HepG2 (cell line): ENCODE data around the gene P2RX7. TPM values are rescaled to one million over a fixed set of nuclear protein-coding genes. Genes with fewer than 3 reads are reported as not detected.

Experiments
- ARHGAP35 ChIP-seq: sonication (generic); formaldehyde crosslinking; IDR thresholded peaks from 2 replicates; pipeline ENCODE4 v1.9.0; 2022; ENCODE audit warnings: mild to moderate bottlenecking, inconsistent platforms, moderate library complexity, missing genetic modification reagents, borderline replicate concordance
- ELF3 ChIP-seq: IDR thresholded peaks from 2 replicates; pipeline ENCODE4 v1.6.1; 2016; ENCODE audit warnings: missing genetic modification reagents, missing compliant biosample characterization
- FOSL1 ChIP-seq: sonication (generic); formaldehyde crosslinking; IDR thresholded peaks from 2 replicates; pipeline ENCODE4 v1.9.0; 2021; ENCODE audit warnings: missing genetic modification reagents, borderline replicate concordance
- GTF3A ChIP-seq: sonication (generic); formaldehyde crosslinking; conservative IDR thresholded peaks from 2 replicates; pipeline ENCODE4 v1.4.0; 2020; ENCODE audit warnings: mild to moderate bottlenecking, missing genetic modification reagents
- KDM4B ChIP-seq: sonication (generic); formaldehyde crosslinking; IDR thresholded peaks from 2 replicates; pipeline ENCODE4 v1.4.0; 2020; ENCODE audit warnings: missing genetic modification reagents
- NFE2L2 ChIP-seq: fragments of 150-350 bp; IDR thresholded peaks from 2 replicates; pipeline ENCODE4 v1.6.1; 2014; ENCODE audit warnings: low read length
- RBFOX2 ChIP-seq: fragments of 200-400 bp; formaldehyde crosslinking; IDR thresholded peaks from 2 replicates; pipeline ENCODE4 v1.6.1; 2017; ENCODE audit warnings: low read depth, mild to moderate bottlenecking, low read length
- REXO4 ChIP-seq: sonication (generic); formaldehyde crosslinking; IDR thresholded peaks from 2 replicates; pipeline ENCODE4 v1.8.0; 2022; ENCODE audit warnings: missing genetic modification reagents, mild to moderate bottlenecking, borderline replicate concordance
- RFX1 ChIP-seq: fragments of 450-650 bp; IDR thresholded peaks from 2 replicates; pipeline ENCODE4 v1.6.1; 2017
- XRCC5 ChIP-seq: fragments of 200-400 bp; formaldehyde crosslinking; optimal IDR thresholded peaks from 2 replicates; pipeline ENCODE3; 2017; ENCODE audit warnings: mild to moderate bottlenecking, low read length
- ZNF263 ChIP-seq: sonication (generic); formaldehyde crosslinking; IDR thresholded peaks from 2 replicates; pipeline ENCODE4 v1.4.0; 2020; ENCODE audit warnings: missing genetic modification reagents
- ZNF335 ChIP-seq: sonication (generic); formaldehyde crosslinking; IDR thresholded peaks from 2 replicates; pipeline ENCODE4 v1.4.0; 2020; ENCODE audit warnings: missing genetic modification reagents
- ZNF441 ChIP-seq: sonication (generic); formaldehyde crosslinking; IDR thresholded peaks from 2 replicates; pipeline ENCODE4 v1.7.0; 2021; ENCODE audit warnings: missing genetic modification reagents, borderline replicate concordance
- ZNF460 ChIP-seq: sonication (generic); formaldehyde crosslinking; IDR thresholded peaks from 2 replicates; pipeline ENCODE4 v1.5.1; 2020; ENCODE audit warnings: missing genetic modification reagents, mild to moderate bottlenecking, borderline replicate concordance
- ZNF670 ChIP-seq: sonication (generic); formaldehyde crosslinking; IDR thresholded peaks from 2 replicates; pipeline ENCODE4 v1.8.0; 2022; ENCODE audit warnings: mild to moderate bottlenecking, missing genetic modification reagents, borderline replicate concordance
- ZNF713 ChIP-seq: sonication (generic); formaldehyde crosslinking; IDR thresholded peaks from 2 replicates; pipeline ENCODE4 v1.4.0; 2020; ENCODE audit warnings: mild to moderate bottlenecking, missing genetic modification reagents
- polyA plus RNA-seq, 8 experiments: library from polyadenylated mRNA; depleted of rRNA in 3 of 8; stranded (reverse) in 7 of 8; unstranded in 1 of 8; fragments of >200 nt; fragmentation: Illumina TruSeq in 4 of 8; extraction: Trizol in 4 of 8; gene quantifications; 2 replicates each; pipeline versions ENCODE4 v1.2.1 to v1.2.3, GENCODE V29; 2011 to 2016; ENCODE audit warnings: low read depth in 4 of 8, missing spikeins in 1 of 8, mixed read lengths in 1 of 8; ENCODE audit not compliant: insufficient read depth in 1 of 8
- total RNA-seq, 5 experiments: library from RNA; depleted of rRNA; stranded (reverse); fragments of >200 nt; fragmentation: Illumina TruSeq; extraction: Trizol; gene quantifications; 2 replicates each; pipeline ENCODE4 v1.2.3, GENCODE V29; 2016; ENCODE audit warnings: low read depth in 1 of 5
- TF ChIP-seq, protein P1 (sequence below): sonication (generic); formaldehyde crosslinking; IDR thresholded peaks from 2 replicates; pipeline ENCODE4 v1.8.0; 2022; ENCODE audit warnings: missing genetic modification reagents, mild to moderate bottlenecking, moderate library complexity, borderline replicate concordance
- TF ChIP-seq, protein P2 (sequence below): sonication (generic); formaldehyde crosslinking; IDR thresholded peaks from 2 replicates; pipeline ENCODE4 v1.4.0; 2020; ENCODE audit warnings: missing genetic modification reagents
- TF ChIP-seq, protein P3 (sequence below): conservative IDR thresholded peaks from 2 replicates; pipeline ENCODE4 v1.6.1; 2018; ENCODE audit warnings: missing genetic modification reagents
- TF ChIP-seq, protein P4 (sequence below): sonication (generic); formaldehyde crosslinking; IDR thresholded peaks from 2 replicates; pipeline ENCODE4 v1.4.0; 2020; ENCODE audit warnings: mild to moderate bottlenecking, missing genetic modification reagents, borderline replicate concordance

P2RX7 gene
- total and polyA plus RNA-seq, 2 of the 13 experiments (the other 11 are each of a cell fraction or from before 2014, with no cell fraction given) = 0.13 to 0.73 TPM

DNA sequence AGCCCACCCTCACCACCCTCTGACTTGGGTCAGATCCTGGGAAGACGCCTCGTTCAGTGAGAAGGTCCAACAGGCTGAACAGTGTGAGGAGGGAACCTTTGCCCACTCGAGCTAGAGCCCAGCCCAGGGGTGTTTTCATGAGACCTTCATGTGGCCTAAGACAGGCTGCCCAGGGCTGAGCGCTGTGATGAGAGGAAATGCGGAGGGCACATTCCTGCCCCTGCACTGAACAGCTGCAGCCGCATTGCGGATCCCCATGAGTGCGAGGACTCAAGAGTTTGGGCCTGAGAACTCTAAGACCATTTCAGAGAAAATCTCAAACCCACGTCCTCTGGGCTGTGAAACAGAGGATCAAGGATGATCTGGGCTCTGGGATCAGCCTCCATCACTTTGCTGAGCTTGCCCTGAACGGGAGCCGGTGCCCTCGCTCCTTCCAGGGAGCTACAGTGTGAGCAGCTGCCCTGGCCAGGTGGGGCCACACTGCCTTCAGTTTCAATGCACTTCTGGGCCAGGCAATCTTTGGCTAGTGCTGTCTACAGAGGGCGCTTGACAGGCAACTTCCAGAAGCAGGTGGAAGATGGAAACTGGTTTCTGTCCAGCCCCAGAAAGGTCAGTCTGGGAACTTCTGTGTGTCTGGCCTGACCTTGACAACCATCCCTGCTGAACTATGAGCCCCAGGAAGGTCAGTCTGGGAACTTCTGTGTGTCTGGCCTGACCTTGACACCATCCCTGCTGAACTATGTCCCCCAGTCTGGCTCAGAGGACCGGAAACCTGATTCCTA is 43.5 kb upstream of the P2RX7 start (continued):
- TF ChIP-seq ZNF670 (CRISPR knock-in tag) (peak; percentile 77; the same call in 1 of the 2 replicates), XRCC5 (peak; percentile 45), GTF3A (CRISPR knock-in tag) (no peak), ZNF263 (CRISPR knock-in tag) (no peak), ZNF460 (peak; percentile 46; the same call in 1 of the 2 replicates), RBFOX2 (no peak), ELF3 (peak; percentile 76), ZNF335 (CRISPR knock-in tag) (no peak), RFX1 (no peak), ARHGAP35 (no peak), KDM4B (CRISPR knock-in tag) (no peak), NFE2L2 (no peak), REXO4 (CRISPR knock-in tag) (no peak), FOSL1 (no peak; the same call in 1 of the 2 replicates), ZNF441 (CRISPR knock-in tag) (no peak), ZNF713 (CRISPR knock-in tag) (no peak)
- TF ChIP-seq, protein P1, sequence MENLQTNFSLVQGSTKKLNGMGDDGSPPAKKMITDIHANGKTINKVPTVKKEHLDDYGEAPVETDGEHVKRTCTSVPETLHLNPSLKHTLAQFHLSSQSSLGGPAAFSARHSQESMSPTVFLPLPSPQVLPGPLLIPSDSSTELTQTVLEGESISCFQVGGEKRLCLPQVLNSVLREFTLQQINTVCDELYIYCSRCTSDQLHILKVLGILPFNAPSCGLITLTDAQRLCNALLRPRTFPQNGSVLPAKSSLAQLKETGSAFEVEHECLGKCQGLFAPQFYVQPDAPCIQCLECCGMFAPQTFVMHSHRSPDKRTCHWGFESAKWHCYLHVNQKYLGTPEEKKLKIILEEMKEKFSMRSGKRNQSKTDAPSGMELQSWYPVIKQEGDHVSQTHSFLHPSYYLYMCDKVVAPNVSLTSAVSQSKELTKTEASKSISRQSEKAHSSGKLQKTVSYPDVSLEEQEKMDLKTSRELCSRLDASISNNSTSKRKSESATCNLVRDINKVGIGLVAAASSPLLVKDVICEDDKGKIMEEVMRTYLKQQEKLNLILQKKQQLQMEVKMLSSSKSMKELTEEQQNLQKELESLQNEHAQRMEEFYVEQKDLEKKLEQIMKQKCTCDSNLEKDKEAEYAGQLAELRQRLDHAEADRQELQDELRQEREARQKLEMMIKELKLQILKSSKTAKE (CRISPR knock-in tag) = peak; percentile 99
- TF ChIP-seq, protein P2, sequence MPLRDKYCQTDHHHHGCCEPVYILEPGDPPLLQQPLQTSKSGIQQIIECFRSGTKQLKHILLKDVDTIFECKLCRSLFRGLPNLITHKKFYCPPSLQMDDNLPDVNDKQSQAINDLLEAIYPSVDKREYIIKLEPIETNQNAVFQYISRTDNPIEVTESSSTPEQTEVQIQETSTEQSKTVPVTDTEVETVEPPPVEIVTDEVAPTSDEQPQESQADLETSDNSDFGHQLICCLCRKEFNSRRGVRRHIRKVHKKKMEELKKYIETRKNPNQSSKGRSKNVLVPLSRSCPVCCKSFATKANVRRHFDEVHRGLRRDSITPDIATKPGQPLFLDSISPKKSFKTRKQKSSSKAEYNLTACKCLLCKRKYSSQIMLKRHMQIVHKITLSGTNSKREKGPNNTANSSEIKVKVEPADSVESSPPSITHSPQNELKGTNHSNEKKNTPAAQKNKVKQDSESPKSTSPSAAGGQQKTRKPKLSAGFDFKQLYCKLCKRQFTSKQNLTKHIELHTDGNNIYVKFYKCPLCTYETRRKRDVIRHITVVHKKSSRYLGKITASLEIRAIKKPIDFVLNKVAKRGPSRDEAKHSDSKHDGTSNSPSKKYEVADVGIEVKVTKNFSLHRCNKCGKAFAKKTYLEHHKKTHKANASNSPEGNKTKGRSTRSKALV (CRISPR knock-in tag) = no peak
- TF ChIP-seq, protein P3, sequence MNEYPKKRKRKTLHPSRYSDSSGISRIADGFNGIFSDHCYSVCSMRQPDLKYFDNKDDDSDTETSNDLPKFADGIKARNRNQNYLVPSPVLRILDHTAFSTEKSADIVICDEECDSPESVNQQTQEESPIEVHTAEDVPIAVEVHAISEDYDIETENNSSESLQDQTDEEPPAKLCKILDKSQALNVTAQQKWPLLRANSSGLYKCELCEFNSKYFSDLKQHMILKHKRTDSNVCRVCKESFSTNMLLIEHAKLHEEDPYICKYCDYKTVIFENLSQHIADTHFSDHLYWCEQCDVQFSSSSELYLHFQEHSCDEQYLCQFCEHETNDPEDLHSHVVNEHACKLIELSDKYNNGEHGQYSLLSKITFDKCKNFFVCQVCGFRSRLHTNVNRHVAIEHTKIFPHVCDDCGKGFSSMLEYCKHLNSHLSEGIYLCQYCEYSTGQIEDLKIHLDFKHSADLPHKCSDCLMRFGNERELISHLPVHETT (CRISPR knock-in tag) = no peak
- TF ChIP-seq, protein P4, sequence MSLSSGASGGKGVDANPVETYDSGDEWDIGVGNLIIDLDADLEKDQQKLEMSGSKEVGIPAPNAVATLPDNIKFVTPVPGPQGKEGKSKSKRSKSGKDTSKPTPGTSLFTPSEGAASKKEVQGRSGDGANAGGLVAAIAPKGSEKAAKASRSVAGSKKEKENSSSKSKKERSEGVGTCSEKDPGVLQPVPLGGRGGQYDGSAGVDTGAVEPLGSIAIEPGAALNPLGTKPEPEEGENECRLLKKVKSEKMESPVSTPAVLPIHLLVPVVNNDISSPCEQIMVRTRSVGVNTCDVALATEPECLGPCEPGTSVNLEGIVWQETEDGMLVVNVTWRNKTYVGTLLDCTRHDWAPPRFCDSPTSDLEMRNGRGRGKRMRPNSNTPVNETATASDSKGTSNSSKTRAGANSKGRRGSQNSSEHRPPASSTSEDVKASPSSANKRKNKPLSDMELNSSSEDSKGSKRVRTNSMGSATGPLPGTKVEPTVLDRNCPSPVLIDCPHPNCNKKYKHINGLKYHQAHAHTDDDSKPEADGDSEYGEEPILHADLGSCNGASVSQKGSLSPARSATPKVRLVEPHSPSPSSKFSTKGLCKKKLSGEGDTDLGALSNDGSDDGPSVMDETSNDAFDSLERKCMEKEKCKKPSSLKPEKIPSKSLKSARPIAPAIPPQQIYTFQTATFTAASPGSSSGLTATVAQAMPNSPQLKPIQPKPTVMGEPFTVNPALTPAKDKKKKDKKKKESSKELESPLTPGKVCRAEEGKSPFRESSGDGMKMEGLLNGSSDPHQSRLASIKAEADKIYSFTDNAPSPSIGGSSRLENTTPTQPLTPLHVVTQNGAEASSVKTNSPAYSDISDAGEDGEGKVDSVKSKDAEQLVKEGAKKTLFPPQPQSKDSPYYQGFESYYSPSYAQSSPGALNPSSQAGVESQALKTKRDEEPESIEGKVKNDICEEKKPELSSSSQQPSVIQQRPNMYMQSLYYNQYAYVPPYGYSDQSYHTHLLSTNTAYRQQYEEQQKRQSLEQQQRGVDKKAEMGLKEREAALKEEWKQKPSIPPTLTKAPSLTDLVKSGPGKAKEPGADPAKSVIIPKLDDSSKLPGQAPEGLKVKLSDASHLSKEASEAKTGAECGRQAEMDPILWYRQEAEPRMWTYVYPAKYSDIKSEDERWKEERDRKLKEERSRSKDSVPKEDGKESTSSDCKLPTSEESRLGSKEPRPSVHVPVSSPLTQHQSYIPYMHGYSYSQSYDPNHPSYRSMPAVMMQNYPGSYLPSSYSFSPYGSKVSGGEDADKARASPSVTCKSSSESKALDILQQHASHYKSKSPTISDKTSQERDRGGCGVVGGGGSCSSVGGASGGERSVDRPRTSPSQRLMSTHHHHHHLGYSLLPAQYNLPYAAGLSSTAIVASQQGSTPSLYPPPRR (CRISPR knock-in tag) = peak; percentile 82; the same call in 1 of the 2 replicates
